ENCODE results near the gene BARHL1.

BARHL1 gene

GRCh38 chr9:132582276-132582785 lies at the start of gene BARHL1:
Gene BARHL1 (plus strand): TSS chr9:132582606. CDS start chr9:132582798, 192 bp downstream.
- DNase-seq (ENCODE audit: low read depth) = no peak

GRCh38 chr9:132534832-132535231 lies 47.6 kb upstream of the BARHL1 start:
- no peak for DNase-seq (ENCODE audit: low read depth)

GRCh38 chr9:132536124-132536523 lies 46.3 kb upstream of the BARHL1 start:
- DNase-seq (ENCODE audit: low read depth) = no peak

- no peak for DNase-seq (ENCODE audit: low read depth)
These were observed 45.1 kb upstream of the BARHL1 start for GRCh38 chr9:132537352-132537751.

- DNase-seq (ENCODE audit: low read depth) = no peak
These were observed 44.3 kb upstream of the BARHL1 start for GRCh38 chr9:132538071-132538470.

GRCh38 chr9:132539096-132539495 lies 43.3 kb upstream of the BARHL1 start:
- DNase-seq (ENCODE audit: low read depth) = no peak

- DNase-seq (ENCODE audit: low read depth) = no peak
These were observed 41.4 kb upstream of the BARHL1 start for GRCh38 chr9:132541051-132541450.

GRCh38 chr9:132541870-132542830 lies 40.3 kb upstream of the BARHL1 start:
- no peak for DNase-seq (ENCODE audit: low read depth)

- no peak for DNase-seq (ENCODE audit: low read depth)
These were observed 39.2 kb upstream of the BARHL1 start for GRCh38 chr9:132543251-132543650.

- DNase-seq (ENCODE audit: low read depth) = no peak
These were observed 38.4 kb upstream of the BARHL1 start for GRCh38 chr9:132543960-132544359.

GRCh38 chr9:132545578-132545977 lies 36.8 kb upstream of the BARHL1 start:
- no peak for DNase-seq (ENCODE audit: low read depth)

GRCh38 chr9:132546148-132547051 lies 36.0 kb upstream of the BARHL1 start:
- no peak for DNase-seq (ENCODE audit: low read depth)

GRCh38 chr9:132547052-132547431 lies 35.4 kb upstream of the BARHL1 start:
- DNase-seq (ENCODE audit: low read depth) = no peak

GRCh38 chr9:132547436-132547835 lies 35.0 kb upstream of the BARHL1 start:
- DNase-seq (ENCODE audit: low read depth) = no peak

- no peak for DNase-seq (ENCODE audit: low read depth)
These were observed 34.3 kb upstream of the BARHL1 start for GRCh38 chr9:132547976-132548730.

GRCh38 chr9:132548751-132549640 lies 33.4 kb upstream of the BARHL1 start:
- no peak for DNase-seq (ENCODE audit: low read depth)

- DNase-seq (ENCODE audit: low read depth) = no peak
These were observed 30.9 kb upstream of the BARHL1 start for GRCh38 chr9:132551556-132551955.

- no peak for DNase-seq (ENCODE audit: low read depth)
These were observed 30.4 kb upstream of the BARHL1 start for GRCh38 chr9:132552041-132552440.

- no peak for DNase-seq (ENCODE audit: low read depth)
These were observed 27.7 kb upstream of the BARHL1 start for GRCh38 chr9:132554755-132555154.

- DNase-seq (ENCODE audit: low read depth) = no peak
These were observed 26.9 kb upstream of the BARHL1 start for GRCh38 chr9:132555528-132555927.

- DNase-seq (ENCODE audit: low read depth) = no peak
These were observed 26.2 kb upstream of the BARHL1 start for GRCh38 chr9:132556235-132556634.
